ENCODE measurements around the gene PDZK1IP1. TPM values are rescaled to one million over a fixed set of nuclear protein-coding genes. Genes with fewer than 3 reads are reported as not detected.

Gene PDZK1IP1
- total and polyA plus RNA-seq, 2 of the 13 experiments (the other 11 are each of a cell fraction or from before 2014, with no cell fraction given) = 0.24 to 1.6 TPM

DNA sequence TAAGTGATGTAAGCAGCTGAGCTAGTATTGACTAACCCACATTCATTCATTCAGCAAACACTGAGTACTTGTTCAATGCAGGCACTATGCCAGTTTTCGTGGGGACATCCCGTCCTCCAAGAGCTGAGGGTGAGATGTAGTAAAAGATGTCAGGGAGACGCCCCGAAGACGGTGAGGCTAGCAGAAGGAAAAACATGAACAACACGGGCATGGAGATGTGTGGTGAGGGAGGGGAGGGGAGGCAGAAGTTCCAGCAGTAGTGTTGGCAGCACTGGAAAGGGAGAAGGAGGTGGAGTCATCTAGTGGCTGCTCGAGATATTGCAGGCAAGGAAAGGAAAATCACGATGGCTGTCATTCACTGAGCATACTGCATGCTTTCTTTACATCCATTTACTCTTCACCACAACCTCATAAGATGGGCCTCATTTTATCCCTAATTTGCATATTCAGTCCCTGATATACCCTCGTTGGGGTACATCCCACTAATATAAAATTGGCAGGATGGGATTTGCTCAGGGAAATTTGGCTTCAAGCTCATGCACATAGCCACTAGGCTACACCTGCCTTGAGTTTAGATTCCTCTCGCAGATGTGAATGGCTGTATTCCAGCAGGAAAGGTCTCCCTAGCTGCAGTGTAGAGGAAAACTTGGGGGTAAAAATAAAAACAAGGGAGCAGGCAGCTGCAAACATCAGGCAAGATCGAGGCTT lies 14.5 kb downstream of the PDZK1IP1 start (continued):
- TF ChIP-seq, protein P1, sequence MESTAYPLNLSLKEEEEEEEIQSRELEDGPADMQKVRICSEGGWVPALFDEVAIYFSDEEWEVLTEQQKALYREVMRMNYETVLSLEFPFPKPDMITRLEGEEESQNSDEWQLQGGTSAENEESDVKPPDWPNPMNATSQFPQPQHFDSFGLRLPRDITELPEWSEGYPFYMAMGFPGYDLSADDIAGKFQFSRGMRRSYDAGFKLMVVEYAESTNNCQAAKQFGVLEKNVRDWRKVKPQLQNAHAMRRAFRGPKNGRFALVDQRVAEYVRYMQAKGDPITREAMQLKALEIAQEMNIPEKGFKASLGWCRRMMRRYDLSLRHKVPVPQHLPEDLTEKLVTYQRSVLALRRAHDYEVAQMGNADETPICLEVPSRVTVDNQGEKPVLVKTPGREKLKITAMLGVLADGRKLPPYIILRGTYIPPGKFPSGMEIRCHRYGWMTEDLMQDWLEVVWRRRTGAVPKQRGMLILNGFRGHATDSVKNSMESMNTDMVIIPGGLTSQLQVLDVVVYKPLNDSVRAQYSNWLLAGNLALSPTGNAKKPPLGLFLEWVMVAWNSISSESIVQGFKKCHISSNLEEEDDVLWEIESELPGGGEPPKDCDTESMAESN (CRISPR knock-in tag; conservative IDR thresholded peaks at IDR 0.05) = 0 out of 2 replicates have a peak, but pooled peaks have one; percentile 23
- no peak for TF ChIP-seq MEIS2 (CRISPR knock-in tag; IDR thresholded peaks at IDR 0.05)
- TF ChIP-seq, protein P2, sequence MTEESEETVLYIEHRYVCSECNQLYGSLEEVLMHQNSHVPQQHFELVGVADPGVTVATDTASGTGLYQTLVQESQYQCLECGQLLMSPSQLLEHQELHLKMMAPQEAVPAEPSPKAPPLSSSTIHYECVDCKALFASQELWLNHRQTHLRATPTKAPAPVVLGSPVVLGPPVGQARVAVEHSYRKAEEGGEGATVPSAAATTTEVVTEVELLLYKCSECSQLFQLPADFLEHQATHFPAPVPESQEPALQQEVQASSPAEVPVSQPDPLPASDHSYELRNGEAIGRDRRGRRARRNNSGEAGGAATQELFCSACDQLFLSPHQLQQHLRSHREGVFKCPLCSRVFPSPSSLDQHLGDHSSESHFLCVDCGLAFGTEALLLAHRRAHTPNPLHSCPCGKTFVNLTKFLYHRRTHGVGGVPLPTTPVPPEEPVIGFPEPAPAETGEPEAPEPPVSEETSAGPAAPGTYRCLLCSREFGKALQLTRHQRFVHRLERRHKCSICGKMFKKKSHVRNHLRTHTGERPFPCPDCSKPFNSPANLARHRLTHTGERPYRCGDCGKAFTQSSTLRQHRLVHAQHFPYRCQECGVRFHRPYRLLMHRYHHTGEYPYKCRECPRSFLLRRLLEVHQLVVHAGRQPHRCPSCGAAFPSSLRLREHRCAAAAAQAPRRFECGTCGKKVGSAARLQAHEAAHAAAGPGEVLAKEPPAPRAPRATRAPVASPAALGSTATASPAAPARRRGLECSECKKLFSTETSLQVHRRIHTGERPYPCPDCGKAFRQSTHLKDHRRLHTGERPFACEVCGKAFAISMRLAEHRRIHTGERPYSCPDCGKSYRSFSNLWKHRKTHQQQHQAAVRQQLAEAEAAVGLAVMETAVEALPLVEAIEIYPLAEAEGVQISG (CRISPR knock-in tag; IDR thresholded peaks at IDR 0.05) = peak; percentile 43; the same call in 1 of the 2 replicates

DNA sequence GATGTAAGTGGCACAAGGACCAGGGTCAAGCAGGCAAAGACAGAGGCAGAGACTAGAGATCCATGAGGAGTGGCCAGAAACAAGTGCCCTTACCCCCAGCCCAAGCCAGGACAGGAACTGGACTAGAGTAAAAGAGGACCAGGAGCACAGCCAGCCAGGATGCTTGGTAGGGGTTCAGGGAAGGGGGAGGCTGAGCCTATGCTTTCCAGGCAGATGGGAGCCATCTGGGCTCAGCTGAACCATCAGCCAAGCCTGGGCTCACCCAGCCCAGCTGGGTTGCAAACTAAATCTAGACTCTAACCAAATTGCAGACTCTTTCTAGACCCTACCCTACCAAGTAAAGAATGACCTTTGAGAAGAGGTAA lies 15.2 kb downstream of the PDZK1IP1 start:
- intact Hi-C loops (cut with micrococcal nuclease; ENCODE audit: unreplicated experiment) = no loop called here
- no peak for FAIRE-seq
- CTCF ChIA-PET (ENCODE audit: low intra/inter-chr PET ratio, low total read pairs) = interaction anchor here (0.6 kb wide), 1 partner anchor 475 kb away, joined by 3 read pairs; no protein-coding TSS in a partner anchor
- Histone ChIP-seq H3K4me2 (ENCODE audit: low read depth, low read length) (no peak overlapping the region), H3K4me1 (ENCODE audit: insufficient read depth, low read length) (peaks cover 39% of the 10 kb centered on the region), H3K79me2 (ENCODE audit: insufficient read depth, low read length) (no peaks in the 10 kb centered on the region), H3K9ac (ENCODE audit: insufficient read depth, low read depth, low read length) (no peak overlapping the region), H3K36me3 (replicated peaks in 1 of 2; ENCODE audit: control insufficient read depth in 1 of 2, insufficient read depth in 2 of 2, low read length in 2 of 2) (no peaks in the 10 kb centered on the region), H3K27me3 (ENCODE audit: control insufficient read depth in 1 of 2, insufficient read depth in 2 of 2, low read length in 2 of 2) (no peaks in the 10 kb centered on the region; a peak in 1 of 5 replicates), H3K27ac (ENCODE audit: extremely low read length, insufficient read depth, low read length) (no peak overlapping the region), H3K9me3 (ENCODE audit: low read length) (no peaks in the 10 kb centered on the region), H2AFZ (ENCODE audit: low read length) (no peak overlapping the region), H3K4me3 (replicated peaks in 1 of 3; ENCODE audit: insufficient read depth in 1 of 3, low read depth in 2 of 3, low read length in 3 of 3) (no peak overlapping the region), H4K20me1 (ENCODE audit: insufficient read depth, low read length) (no peaks in the 10 kb centered on the region)
- DNase-seq (ENCODE audit: low spot score) = no peak
- BruUV-seq (replicated peaks) = no TSS peak
- POLR2A ChIA-PET = no interaction called here
- ATAC-seq = no peak
- in situ Hi-C loops (cut with HindIII; ENCODE audit: extremely low pct_ligation_motif_present, low pct_unique_long_range_greater_than_20kb) = loop anchor here (25.0 kb wide), 1 partner anchor 538 kb away; no protein-coding TSS in a partner anchor
- no peak for TF ChIP-seq ZNF546 (CRISPR knock-in tag; conservative IDR thresholded peaks at IDR 0.05)
- TF ChIP-seq, protein P3, sequence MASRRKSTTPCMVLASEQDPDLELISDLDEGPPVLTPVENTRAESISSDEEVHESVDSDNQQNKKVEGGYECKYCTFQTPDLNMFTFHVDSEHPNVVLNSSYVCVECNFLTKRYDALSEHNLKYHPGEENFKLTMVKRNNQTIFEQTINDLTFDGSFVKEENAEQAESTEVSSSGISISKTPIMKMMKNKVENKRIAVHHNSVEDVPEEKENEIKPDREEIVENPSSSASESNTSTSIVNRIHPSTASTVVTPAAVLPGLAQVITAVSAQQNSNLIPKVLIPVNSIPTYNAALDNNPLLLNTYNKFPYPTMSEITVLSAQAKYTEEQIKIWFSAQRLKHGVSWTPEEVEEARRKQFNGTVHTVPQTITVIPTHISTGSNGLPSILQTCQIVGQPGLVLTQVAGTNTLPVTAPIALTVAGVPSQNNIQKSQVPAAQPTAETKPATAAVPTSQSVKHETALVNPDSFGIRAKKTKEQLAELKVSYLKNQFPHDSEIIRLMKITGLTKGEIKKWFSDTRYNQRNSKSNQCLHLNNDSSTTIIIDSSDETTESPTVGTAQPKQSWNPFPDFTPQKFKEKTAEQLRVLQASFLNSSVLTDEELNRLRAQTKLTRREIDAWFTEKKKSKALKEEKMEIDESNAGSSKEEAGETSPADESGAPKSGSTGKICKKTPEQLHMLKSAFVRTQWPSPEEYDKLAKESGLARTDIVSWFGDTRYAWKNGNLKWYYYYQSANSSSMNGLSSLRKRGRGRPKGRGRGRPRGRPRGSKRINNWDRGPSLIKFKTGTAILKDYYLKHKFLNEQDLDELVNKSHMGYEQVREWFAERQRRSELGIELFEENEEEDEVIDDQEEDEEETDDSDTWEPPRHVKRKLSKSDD (CRISPR knock-in tag; IDR thresholded peaks at IDR 0.05; ENCODE audit: low read depth) = no peak
- TF ChIP-seq CC2D1A (CRISPR knock-in tag; IDR thresholded peaks at IDR 0.05) = no peak
- TF ChIP-seq, protein P4, sequence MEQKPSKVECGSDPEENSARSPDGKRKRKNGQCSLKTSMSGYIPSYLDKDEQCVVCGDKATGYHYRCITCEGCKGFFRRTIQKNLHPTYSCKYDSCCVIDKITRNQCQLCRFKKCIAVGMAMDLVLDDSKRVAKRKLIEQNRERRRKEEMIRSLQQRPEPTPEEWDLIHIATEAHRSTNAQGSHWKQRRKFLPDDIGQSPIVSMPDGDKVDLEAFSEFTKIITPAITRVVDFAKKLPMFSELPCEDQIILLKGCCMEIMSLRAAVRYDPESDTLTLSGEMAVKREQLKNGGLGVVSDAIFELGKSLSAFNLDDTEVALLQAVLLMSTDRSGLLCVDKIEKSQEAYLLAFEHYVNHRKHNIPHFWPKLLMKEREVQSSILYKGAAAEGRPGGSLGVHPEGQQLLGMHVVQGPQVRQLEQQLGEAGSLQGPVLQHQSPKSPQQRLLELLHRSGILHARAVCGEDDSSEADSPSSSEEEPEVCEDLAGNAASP (CRISPR knock-in tag; IDR thresholded peaks at IDR 0.05; ENCODE audit: borderline replicate concordance) = no peak
- no peak for TF ChIP-seq MAFK (conservative IDR thresholded peaks at IDR 0.05 in 1 of 2, IDR thresholded peaks at IDR 0.05 in 1 of 2; ENCODE audit: low read length in 2 of 2)
- TF ChIP-seq, protein P5, sequence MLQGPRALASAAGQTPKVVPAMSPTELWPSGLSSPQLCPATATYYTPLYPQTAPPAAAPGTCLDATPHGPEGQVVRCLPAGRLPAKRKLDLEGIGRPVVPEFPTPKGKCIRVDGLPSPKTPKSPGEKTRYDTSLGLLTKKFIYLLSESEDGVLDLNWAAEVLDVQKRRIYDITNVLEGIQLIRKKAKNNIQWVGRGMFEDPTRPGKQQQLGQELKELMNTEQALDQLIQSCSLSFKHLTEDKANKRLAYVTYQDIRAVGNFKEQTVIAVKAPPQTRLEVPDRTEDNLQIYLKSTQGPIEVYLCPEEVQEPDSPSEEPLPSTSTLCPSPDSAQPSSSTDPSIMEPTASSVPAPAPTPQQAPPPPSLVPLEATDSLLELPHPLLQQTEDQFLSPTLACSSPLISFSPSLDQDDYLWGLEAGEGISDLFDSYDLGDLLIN (CRISPR knock-in tag; IDR thresholded peaks at IDR 0.05; ENCODE audit: borderline replicate concordance) = no peak
- TF ChIP-seq RFXANK (CRISPR knock-in tag; IDR thresholded peaks at IDR 0.05) = no peak
- no peak for TF ChIP-seq NKX3-1 (CRISPR knock-in tag; IDR thresholded peaks at IDR 0.05)
- no peak for TF ChIP-seq ZNF282 (IDR thresholded peaks at IDR 0.05; ENCODE audit: partially characterized antibody)

Data from HepG2 (cell line).